ENCODE measurements around the gene NEDD8. TPM values are rescaled to one million over a fixed set of nuclear protein-coding genes. Genes with fewer than 3 reads are reported as not detected.
A peak's percentile ranks its signal among the peaks of the same experiment; 100 is the strongest.

NEDD8 gene
- total RNA-seq, 2 experiments from 2014 or later, result 167 to 172 TPM

DNA sequence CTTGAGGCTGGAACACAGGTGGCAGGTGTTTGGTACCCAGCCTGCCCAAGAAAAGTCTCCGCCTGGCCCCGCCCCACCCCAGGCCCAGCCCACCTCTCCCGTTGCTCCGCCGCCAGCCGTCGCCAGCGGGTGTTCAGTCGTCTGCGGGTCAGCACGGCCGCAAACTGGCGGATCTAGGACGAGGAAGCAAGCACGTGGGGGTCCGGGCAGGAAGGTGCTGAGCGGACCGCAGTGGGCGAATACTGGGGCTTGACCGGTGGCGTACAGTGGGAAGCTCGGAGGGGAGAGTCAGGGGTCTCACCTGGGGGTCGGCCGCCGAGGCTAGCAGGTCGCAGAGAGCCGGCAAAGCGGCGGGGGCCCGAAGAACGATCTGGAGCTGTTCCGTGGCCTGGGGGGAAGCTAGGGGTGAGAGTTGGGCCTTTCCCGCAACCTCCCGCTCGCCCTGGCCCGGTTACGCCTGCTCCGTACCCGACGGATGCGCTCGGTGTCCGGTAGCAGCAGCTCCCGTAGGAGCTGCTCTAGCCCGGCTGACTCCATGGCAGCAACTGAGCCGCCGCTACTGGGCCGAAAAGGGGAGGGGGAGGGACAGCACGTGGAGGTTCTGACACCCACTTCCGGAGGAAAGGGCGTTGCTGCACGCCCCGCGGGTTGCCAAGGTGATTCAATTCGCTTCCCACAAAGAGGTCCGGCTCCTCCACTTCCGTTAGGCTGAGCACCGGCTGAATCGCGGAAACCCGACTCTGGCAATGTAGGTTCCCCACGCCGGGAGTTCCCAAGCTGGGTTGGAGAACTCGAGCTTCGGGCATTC is 43.7 kb downstream of the NEDD8 start, which contains the start of gene IPO4:
Gene IPO4 (minus strand): TSS at position 566 of the 808 bp plus-strand sequence. CDS start 29 bp downstream, at position 537.
- no peaks in the 10 kb centered on the region for H3K27me3 Mint-ChIP-seq
- H3K27ac Mint-ChIP-seq, result peak within 1 kb of the TSS; percentile 85
- CTCF ChIA-PET, result interaction anchor here (1.0 to 1.4 kb wide), 8 partner anchors 26 to 243 kb away, joined by 3 to 6 read pairs (median 3); partner anchors contain the start of genes CIDEB, IRF9 and MDP1
- TF ChIP-seq, protein P1, sequence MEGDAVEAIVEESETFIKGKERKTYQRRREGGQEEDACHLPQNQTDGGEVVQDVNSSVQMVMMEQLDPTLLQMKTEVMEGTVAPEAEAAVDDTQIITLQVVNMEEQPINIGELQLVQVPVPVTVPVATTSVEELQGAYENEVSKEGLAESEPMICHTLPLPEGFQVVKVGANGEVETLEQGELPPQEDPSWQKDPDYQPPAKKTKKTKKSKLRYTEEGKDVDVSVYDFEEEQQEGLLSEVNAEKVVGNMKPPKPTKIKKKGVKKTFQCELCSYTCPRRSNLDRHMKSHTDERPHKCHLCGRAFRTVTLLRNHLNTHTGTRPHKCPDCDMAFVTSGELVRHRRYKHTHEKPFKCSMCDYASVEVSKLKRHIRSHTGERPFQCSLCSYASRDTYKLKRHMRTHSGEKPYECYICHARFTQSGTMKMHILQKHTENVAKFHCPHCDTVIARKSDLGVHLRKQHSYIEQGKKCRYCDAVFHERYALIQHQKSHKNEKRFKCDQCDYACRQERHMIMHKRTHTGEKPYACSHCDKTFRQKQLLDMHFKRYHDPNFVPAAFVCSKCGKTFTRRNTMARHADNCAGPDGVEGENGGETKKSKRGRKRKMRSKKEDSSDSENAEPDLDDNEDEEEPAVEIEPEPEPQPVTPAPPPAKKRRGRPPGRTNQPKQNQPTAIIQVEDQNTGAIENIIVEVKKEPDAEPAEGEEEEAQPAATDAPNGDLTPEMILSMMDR (IDR thresholded peaks at IDR 0.05), result no peak
- intact Hi-C loops (cut with micrococcal nuclease), result no loop called here
- H3K36me3 Mint-ChIP-seq (ENCODE audit: low read depth), result peaks cover 36% of the 10 kb centered on the region
- H3K4me1 Mint-ChIP-seq (ENCODE audit: low read depth), result peaks cover 41% of the 10 kb centered on the region
- peak within 1 kb of the TSS; percentile 92 for H3K4me3 Mint-ChIP-seq
- peak; percentile 96 for DNase-seq
- POLR2A ChIA-PET, result interaction anchor here (0.8 to 13.4 kb wide), 24 partner anchors 10 to 249 kb away, joined by 3 to 163 read pairs (median 4); partner anchors contain the start of genes CHMP4A, DCAF11, EMC9 and IRF9
- no peaks in the 10 kb centered on the region for H3K9me3 Mint-ChIP-seq
- peak; percentile 95 for ATAC-seq

DNA sequence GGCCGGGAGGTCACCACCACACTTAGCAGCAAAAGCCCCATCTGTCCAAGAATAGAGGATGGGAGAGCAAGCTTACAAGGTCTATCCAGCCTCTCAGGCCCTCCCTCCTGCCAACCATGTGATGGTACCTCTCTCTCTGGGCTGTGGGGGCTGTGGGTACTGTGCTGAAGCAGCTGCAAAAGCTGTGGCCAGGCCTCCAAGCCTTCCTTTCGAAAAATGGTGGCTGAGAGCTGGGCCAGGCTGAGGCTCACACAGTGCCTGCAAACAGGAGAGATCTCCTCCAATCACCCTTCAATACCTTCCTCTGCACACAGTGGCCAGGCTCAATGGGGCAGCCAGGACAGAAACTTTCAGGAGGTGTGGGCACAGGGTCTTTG is 44.6 kb downstream of the NEDD8 start:
- TF ChIP-seq, protein P1 (IDR thresholded peaks at IDR 0.05), result no peak
- H3K27ac Mint-ChIP-seq, result peak overlapping the region; percentile 85

DNA sequence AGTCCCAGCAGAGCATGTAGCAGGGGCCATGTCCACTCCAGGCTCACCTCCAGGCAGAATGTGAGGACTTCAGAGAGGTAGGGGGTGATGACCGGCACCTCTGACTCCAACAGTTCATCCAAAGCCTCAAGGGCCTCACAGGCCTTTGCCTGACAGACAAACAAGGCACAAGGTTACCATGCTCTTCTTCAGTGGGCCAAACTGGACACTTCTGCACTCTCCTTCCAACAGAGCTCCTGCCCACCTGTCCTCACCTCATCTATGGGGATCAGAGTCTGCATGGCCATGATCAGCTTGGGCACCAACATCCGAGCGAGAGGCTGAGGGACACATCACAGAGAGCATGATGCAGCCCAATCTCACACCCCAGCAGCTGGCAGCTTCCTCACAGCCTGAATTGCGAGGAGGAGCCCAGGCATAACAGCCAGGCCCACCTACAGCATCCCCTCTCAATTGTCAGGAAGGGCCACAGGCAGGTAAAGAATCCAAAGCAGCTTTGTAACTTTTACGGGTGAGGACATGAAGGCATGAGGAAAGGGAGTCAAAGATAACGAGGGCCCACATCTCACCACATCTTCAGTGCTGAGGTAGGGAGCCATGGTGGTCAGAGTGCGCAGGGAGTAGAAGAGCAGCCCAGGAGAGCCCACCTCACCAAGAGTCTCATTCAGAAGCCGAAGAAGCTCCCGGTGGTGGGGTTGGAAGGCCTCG is 45.2 kb downstream of the NEDD8 start:
- ATAC-seq (no peak), DNase-seq (no peak)
- H3K9me3 Mint-ChIP-seq, result no peaks in the 10 kb centered on the region
- intact Hi-C loops (cut with micrococcal nuclease), result no loop called here
- POLR2A ChIA-PET, result interaction anchor here (0.6 to 13.4 kb wide), 9 partner anchors 8 to 127 kb away, joined by 3 to 163 read pairs (median 16); partner anchors contain the start of genes CHMP4A, IRF9, REC8 and TM9SF1
- peaks cover 34% of the 10 kb centered on the region for H3K4me1 Mint-ChIP-seq (ENCODE audit: low read depth)
- H3K27me3 Mint-ChIP-seq, result no peaks in the 10 kb centered on the region
- H3K36me3 Mint-ChIP-seq (ENCODE audit: low read depth), result peaks cover 33% of the 10 kb centered on the region
- H3K27ac Mint-ChIP-seq, result no peak overlapping the region
- peak overlapping the region; percentile 92 for H3K4me3 Mint-ChIP-seq
- TF ChIP-seq, protein P1 (IDR thresholded peaks at IDR 0.05), result no peak
- CTCF ChIA-PET, result interaction anchor here (1.4 kb wide), 1 partner anchor 26 kb away, joined by 5 read pairs; the partner anchor contains the start of gene IRF9

More for the DNA sequence above, 44.6 kb downstream of the NEDD8 start:
- Mint-ChIP-seq H3K27me3 (no peaks in the 10 kb centered on the region), H3K9me3 (no peaks in the 10 kb centered on the region), H3K4me3 (peak overlapping the region; percentile 92), H3K36me3 (ENCODE audit: low read depth) (peaks cover 35% of the 10 kb centered on the region), H3K4me1 (ENCODE audit: low read depth) (peaks cover 36% of the 10 kb centered on the region)
- no peak for ATAC-seq
- ChIA-PET POLR2A (interaction anchor here (0.6 to 13.4 kb wide), 12 partner anchors 8 to 127 kb away, joined by 3 to 163 read pairs (median 8); partner anchors contain the start of genes CHMP4A, IRF9, REC8 and TM9SF1), CTCF (interaction anchor here (1.4 kb wide), 1 partner anchor 27 kb away, joined by 5 read pairs; the partner anchor contains the start of gene IRF9)
- no peak for DNase-seq
- intact Hi-C loops (cut with micrococcal nuclease), result no loop called here

DNA sequence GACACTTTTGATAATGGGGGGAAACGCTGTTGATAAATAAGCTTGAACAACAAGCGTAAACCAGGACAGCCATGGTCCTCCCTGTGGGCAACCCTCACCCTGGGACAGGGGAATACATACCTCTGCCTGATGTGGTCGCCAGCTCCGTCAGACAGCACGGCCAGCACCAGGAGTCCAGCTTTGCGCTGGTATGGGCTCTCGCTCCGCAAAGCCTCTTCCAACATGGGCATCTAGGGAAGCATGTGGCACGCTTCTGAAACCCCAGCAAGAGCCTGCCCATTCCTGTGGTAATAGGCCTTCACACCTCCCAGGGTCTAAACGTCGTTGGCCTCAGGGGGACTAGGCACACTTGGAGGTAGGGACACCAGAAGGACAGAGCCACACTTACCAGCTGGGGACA is 46.4 kb downstream of the NEDD8 start:
- H3K9me3 Mint-ChIP-seq, result no peaks in the 10 kb centered on the region
- no peak overlapping the region for H3K27ac Mint-ChIP-seq
- H3K27me3 Mint-ChIP-seq, result no peaks in the 10 kb centered on the region
- CTCF ChIA-PET, result interaction anchor here (1.0 to 1.3 kb wide), 3 partner anchors 9 to 77 kb away, joined by 3 to 4 read pairs (median 3); partner anchors contain the start of genes IRF9 and TM9SF1
- peaks cover 30% of the 10 kb centered on the region for H3K36me3 Mint-ChIP-seq (ENCODE audit: low read depth)
- intact Hi-C loops (cut with micrococcal nuclease), result no loop called here
- POLR2A ChIA-PET, result interaction anchor here (1.1 to 13.4 kb wide), 6 partner anchors 9 to 36 kb away, joined by 3 to 163 read pairs (median 10); partner anchors contain the start of genes IRF9, REC8 and TM9SF1
- H3K4me1 Mint-ChIP-seq (ENCODE audit: low read depth), result peaks cover 30% of the 10 kb centered on the region
- H3K4me3 Mint-ChIP-seq, result no peak overlapping the region
- DNase-seq, result no peak
- TF ChIP-seq, protein P1 (IDR thresholded peaks at IDR 0.05), result no peak
- no peak for ATAC-seq

Measured in activated CD8-positive, alpha-beta T cell treated with anti-CD3 and anti-CD28 coated beads for 36 hours (primary cell).